ENCODE data around the gene POLR3G.

POLR3G gene

GRCh38 chr5:90550963-90551362 is 76.3 kb downstream of the POLR3G start:
- DNase-seq (ENCODE audit: low read depth in 2 of 2) = no peak

- no peak for DNase-seq (ENCODE audit: low read depth in 2 of 2)
Measured at GRCh38 chr5:90551376-90551775, 76.7 kb downstream of the POLR3G start.

GRCh38 chr5:90553711-90554110 is 79.0 kb downstream of the POLR3G start:
- no peak for DNase-seq (ENCODE audit: low read depth in 2 of 2)

GRCh38 chr5:90554358-90555006 is 79.8 kb downstream of the POLR3G start:
- DNase-seq (ENCODE audit: low read depth in 2 of 2) = no peak

- DNase-seq (ENCODE audit: low read depth in 2 of 2) = no peak
Measured at GRCh38 chr5:90555666-90556065, 81.0 kb downstream of the POLR3G start.

GRCh38 chr5:90557391-90557790 is 82.7 kb downstream of the POLR3G start:
- DNase-seq (ENCODE audit: low read depth in 2 of 2) = no peak

GRCh38 chr5:90557871-90558270 is 83.2 kb downstream of the POLR3G start:
- DNase-seq (ENCODE audit: low read depth in 2 of 2) = no peak

GRCh38 chr5:90558344-90559192 is 83.9 kb downstream of the POLR3G start, which contains the start of gene ADGRV1:
Gene ADGRV1 (plus strand): TSS chr5:90558797. CDS start chr5:90558896, 99 bp downstream.
- no peak for DNase-seq (ENCODE audit: low read depth in 2 of 2)

GRCh38 chr5:90560771-90561170 is 86.1 kb downstream of the POLR3G start:
- DNase-seq (ENCODE audit: low read depth in 2 of 2) = no peak

GRCh38 chr5:90561766-90562165 is 87.1 kb downstream of the POLR3G start:
- DNase-seq (ENCODE audit: low read depth in 2 of 2) = no peak

GRCh38 chr5:90562341-90562740 is 87.7 kb downstream of the POLR3G start:
- DNase-seq (ENCODE audit: low read depth in 2 of 2) = no peak

GRCh38 chr5:90563108-90563507 is 88.4 kb downstream of the POLR3G start:
- DNase-seq (ENCODE audit: low read depth in 2 of 2) = no peak
